NCI-H2029 treated with DMSO at 0.1 percent for 48 hours (cell line): ENCODE measurements around the gene ADCYAP1R1.

ENCODE experiments used
- DNase-seq: peaks from one replicate; lab custom pipeline; 2025; lab: John Stamatoyannopoulos, UW

The ADCYAP1R1 gene

DNA sequence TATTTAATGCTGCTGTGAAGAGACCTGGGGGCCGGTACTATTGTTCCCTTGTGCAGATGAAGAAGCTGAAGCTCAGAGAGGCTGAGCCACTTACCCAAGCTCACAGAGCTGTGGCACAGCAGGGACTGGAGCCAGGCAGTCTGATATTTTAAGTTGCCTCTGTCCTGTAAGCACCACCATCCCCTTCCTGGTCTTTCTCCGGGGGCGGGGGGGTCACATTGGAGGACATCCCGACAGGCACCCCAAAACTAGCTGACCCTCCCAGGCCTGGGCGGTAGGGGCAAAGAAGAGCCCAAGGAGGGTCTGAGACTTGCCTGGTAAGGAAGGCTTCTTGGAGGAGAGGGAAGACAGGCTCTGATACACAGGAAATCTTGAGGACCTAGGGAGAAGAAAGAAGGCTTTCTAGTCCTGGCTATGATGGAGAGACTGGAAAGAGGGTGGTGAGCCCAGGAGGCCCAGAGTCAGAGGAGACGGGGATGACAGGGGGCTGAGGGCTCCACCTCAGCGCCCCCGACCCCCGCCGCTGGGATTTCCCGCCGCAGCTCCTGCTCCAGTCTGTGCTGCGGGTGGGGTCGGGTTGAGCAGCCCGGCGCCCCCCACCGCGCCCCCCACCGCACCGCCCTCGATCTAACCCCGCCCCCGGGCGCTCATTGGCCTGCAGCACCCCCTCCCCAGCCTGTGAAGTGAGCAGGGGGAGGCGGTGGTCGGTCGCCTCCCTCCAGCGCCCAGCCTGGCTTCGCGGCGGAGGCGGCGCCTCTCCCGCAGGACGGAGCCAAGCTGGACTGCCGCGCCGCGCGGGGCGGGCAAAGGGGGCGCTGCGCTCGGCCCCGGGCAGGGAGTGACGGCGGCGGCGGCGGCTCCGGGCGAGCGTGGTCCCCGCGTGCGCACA is at the start of gene ADCYAP1R1:
Gene ADCYAP1R1 (plus strand): TSS at position 711 of the 889 bp plus-strand sequence. CDS start 10,957 bp downstream, outside the sequence.
- DNase-seq: no peak

DNA sequence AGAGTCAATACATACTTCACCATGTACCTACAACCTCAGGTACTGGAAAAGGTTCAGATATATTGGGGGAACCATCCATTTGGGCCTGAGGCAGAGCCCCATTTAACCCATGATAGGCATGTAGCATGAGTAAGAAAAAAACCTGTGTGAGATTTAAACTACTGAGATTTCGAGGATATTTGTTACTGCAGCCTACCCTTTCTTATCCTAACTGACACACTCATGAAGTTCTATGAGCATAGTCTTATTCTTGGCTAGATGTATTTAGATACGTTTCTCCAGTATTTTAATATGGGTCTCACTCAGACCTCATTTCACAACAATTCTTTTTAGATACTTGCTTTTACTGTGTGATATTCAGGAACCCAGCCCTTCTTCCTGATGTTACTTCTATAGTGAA is 49.0 kb upstream of the ADCYAP1R1 start:
- DNase-seq: no peak

DNA sequence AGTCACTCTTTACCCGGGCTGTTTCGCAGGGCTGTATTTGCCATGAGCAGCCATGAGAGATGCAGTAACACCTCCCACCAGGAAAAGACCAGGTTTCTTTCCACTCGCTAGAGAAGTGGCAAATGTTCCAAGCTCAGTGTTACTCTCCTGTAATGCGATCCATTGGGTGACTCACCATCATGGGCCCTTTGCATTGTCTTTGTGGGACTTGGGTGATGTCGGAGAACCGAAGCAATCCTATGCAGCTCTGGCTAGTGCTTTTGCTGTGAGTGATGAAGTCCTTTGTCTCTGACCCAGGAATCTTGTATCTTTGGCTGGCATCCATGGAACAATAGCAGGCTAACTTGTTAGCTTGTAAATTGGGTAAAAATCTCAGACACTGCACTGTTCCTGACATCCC is 48.4 kb upstream of the ADCYAP1R1 start:
- no peak for DNase-seq

DNA sequence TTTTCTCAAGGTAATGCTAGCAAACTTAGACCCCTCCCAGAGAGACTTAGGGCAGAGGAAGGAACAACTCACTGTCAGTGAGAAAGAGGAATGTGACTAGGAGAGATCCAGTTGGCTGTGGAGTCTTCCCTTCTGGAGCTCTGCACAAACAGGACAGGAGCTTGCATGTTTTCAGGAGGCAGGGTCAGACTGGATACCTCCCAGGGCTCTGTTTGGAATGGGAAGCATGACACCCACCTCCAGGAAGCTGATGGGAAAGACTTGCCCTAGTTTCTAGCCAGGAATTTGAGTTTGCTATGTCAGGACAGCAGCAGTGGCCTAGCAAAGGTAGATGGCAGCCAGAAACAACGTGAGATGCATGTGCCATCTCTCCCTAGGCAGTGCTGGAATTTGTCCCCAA is 47.7 kb upstream of the ADCYAP1R1 start:
- no peak for DNase-seq

DNA sequence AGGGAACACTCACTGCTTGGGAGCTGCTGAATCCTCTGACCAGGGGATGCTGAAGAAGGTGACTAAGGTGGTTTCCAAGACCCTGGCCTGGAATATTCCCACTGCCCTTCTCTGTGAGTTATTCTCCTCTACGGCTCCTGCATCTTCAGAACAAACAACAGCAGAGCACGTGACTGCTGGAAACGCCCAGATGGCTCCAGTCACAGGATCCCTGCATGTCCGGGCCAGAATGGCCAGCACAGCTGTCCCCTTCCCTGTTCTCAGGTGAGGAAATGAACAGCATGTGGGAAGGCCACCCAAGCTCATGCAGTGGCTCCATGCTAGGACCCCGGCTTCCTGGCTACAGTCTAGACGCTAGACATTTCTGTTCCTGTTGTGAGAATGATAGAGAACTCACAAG is 45.3 kb upstream of the ADCYAP1R1 start:
- DNase-seq: no peak

DNA sequence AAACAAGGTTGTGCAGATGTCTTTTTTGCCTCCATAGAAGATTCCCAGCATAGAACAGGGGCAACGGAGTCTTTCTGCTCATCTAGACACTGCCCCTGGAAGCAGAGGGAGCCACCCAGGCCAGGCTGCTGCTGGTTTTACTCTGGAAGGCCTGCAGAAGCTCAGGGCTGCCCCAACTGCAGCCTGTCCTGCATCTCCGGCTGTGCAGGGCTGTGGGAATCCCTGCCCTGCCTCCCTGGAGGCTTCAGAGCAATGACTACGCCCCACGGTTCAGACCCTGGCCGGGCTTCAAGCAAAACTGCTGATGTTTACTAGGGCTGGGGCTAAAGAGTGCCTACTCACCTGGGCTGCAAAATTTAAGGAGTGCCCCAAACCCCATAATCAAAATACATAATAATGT is 44.5 kb upstream of the ADCYAP1R1 start:
- DNase-seq: no peak

DNA sequence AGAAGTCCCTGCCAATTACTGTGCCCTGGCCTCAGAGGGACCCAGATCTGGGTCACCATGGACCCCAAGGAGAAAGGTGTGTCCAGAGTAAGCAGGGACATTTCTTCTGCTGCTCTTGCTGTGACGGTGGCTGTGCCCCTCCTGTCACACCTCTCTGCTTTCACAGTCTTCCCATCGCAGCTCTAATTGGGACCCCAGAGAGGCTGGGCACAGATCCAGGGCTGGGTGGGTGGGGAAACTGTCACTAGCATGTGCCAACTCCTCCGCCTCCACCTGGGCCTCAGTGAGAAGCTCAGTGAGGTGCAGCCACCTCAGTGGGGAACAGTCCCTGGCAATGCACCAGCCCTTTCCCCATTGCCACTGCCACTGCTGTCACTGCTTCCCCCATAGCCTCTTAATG is 37.3 kb upstream of the ADCYAP1R1 start:
- DNase-seq: no peak

DNA sequence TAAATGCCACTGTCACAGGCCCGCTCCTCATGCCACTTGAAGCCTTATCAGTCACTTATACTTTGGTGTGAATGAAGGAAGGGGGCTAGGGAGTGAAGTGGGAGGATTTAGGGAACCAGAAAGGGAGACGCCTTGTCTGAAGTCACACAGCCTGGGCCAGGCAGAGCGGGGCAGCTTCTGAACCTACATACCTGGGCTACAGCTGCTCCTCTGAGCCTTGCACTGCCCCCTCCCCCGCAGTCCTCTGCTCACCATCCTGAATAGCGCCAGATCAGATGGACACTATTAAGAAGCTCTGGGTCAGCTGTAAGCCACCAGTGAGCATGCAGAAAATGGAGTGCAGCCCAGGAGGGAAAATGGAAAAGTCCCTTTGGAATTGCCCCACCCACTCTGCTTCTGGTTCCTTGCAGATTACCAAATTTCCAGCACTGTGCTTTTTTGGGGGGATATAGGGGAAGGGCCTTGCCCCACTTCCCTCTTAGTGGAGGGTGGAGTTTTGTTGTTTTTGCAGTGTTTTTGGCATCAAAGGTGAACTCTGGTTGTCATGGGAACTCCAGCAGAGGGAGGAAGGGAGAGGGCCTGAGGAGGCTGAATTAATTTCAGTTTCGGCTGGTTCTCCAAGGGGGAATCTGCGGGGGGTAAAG is 35.0 kb upstream of the ADCYAP1R1 start:
- no peak for DNase-seq

DNA sequence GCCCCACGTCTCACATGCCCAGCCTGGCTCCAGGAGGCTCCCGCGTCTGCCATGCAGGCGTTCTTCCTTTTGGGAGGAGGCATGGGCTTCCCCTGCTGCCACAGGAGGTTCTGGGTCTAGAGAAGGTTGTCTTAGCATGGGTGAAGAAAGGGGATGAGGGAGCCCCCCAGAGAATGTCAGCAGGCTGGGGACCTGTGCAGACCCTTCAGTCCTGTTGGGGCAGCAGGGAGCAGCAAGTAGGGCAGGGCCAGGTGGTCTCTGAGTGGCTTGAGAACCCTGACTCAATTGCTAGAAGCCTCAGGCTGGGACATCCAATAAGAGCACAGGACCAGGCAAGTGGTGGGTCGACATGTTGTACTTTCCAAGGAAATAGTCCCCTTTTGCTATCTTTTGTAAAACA is 34.4 kb upstream of the ADCYAP1R1 start:
- no peak for DNase-seq

DNA sequence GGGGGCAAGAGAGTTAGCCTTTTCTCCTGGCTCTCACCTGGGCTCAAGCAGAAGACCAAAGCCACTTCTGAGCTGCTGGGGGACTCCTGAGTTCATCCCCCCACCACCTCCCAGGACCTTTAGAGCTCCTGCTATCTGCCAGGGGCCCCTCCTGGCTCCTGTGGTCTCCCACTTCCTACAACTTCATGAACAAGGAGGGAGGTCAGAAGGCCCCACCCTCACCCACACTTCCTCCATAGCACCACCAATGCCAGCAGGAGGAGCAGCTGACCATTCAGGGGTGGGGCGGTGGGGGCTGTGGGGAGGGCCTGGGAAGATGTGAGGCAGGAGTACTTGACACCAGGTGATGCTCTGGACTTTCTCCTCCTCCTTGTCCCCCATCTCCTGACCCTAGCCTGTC is 32.6 kb upstream of the ADCYAP1R1 start:
- DNase-seq: no peak

DNA sequence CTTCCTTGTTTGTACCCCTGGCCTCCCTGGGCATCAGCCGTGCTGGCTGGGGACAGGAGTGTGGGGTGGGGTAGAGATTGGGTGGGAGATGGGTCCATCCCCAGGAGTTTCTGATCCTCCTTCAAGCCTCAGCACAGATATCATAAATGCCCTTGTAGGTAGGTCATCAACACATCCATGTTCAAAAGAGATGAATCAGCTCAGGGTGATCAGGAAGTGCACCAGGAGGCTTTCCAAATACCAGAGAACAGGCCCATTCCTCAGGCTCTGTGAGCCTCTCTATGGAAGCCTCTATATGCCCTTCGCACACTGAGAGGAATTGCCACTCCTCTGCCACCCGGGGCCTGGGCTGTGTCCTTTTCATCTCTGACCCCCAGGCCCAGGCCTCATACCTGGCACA is 31.9 kb upstream of the ADCYAP1R1 start:
- no peak for DNase-seq

DNA sequence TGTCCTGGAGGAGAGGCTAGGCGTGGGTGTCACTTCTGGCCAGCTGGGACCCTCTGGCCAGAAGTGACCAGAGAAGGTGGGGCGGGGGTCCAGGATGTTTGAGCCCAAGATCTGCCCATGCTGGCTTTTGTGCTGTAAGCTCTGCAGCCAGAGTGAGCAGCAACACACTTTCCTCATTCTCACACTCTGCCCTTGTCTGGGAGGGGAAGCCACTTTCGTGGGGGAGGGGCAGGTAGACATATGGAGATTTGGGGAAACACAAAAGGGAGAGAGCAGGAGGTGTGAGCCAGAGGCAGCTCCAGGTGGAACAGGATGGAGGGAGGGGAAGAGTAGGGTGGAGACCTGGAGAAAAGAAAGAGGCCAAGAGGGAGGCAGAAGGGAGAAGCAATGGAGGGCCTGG is 31.5 kb upstream of the ADCYAP1R1 start:
- no peak for DNase-seq

DNA sequence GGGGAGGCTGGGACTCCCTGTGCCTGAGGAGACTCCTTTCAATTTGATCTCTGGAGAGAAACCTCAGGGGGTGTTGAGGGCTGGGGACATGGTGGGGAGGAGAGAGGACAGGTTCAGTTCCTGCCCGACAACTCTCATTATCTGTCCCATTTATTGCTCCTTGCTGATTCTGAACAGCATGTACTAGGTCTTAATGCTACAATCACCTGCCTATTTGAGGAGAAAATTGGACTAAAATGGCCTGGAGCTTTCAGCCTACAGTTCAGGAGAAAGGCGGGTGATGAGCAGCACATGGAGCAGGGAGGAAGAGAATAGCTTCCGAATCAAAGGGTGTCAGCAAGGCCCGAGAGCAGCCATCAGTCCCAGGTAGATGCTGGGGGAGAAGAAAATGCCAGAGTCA is 30.0 kb upstream of the ADCYAP1R1 start:
- no peak for DNase-seq

DNA sequence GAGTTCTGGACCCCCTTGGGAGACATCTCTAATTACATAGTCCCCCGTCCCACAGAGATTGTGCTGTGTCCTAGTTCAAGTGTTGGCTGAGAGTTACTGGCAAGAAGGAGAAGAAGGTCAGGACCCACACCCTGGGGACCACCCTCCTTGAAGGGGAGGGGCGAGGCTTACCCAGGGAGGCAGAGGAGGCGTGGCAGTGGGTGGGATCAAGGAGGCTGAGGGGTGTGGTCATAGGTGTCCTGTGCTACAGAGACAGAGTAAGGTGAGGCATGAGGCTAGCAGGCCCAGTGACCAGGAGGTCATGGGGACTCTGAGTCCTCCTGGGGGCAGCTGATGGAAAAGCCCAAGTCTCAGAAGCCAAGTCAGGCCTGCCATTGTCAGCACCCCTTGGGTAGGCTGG is 29.4 kb upstream of the ADCYAP1R1 start:
- DNase-seq: no peak

DNA sequence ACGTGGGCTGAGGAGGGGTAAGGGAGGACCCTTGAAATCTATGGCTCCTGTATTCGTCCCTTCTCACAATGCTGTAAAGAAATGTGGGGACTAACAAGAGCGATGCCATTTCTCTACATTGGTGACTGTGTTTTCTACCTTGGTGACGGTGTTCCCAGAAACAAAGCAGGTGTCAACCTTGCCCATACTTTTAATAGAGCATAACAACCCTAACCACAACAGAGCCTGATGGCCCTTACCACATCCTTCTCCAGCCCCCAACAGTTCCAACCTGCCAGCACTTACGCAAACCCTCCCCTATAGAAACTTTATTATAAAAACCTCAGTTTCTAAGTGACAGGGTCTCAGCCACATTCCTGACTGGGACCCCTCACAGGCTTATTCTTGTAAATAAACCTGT is 28.2 kb upstream of the ADCYAP1R1 start:
- no peak for DNase-seq

DNA sequence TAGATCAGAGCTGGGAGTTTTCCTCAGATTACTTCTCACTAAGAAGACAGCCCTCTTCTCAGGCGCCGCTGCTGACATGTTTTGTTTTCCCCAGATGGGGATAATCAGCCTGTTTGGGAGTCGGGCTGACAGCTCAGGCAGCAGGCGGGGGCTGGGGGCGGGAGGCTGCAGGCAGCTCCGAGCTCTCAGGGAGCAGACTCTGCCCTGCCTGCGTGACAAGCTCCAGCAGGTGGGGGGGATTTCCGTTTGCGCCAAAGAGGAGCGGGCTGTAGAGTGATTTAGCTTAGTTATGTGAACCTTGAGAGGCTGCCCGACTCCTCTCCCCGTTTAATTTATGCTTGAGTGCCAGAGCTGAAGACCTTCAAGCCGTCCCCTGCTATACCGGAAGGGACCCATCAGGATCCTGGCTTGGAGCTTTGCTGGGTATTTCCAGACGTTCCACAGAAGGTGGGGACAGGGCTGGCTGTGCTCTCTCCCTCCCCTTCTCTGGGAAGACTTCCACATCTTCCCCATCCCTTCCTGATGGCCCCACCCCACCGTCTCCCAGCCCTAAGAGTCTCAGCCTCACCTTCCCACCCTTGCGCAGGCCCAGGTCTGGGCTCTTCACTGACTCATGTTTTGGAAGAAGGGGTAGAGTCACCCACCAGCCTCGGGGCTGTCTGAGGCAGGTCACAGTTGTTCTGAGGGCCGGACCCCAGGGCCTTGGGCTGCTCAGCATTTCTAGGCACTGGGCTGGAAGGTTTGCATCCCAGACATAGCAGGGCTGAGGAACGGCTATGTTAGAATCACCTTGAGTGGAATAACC is 24.7 kb upstream of the ADCYAP1R1 start:
- DNase-seq: no peak

DNA sequence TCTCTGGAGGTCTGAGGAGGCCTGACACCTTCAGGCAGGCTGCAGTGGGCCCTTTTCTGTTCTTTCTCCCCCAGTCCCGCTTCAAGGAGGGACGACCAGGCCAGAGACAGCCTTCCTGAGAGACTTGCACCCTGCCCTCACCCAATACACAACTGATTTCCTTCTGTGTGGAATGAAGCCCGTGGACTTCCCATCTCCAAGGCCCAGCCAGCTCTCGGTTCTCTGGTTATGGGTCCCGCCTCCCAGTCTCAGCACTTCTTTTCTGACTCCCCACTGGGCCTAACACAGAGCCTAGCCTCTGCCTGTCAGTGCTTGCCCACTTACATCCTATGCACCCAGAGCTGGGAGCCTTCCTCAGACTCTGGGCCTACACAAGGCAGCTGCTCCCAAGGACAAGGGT is 24.1 kb upstream of the ADCYAP1R1 start:
- no peak for DNase-seq

DNA sequence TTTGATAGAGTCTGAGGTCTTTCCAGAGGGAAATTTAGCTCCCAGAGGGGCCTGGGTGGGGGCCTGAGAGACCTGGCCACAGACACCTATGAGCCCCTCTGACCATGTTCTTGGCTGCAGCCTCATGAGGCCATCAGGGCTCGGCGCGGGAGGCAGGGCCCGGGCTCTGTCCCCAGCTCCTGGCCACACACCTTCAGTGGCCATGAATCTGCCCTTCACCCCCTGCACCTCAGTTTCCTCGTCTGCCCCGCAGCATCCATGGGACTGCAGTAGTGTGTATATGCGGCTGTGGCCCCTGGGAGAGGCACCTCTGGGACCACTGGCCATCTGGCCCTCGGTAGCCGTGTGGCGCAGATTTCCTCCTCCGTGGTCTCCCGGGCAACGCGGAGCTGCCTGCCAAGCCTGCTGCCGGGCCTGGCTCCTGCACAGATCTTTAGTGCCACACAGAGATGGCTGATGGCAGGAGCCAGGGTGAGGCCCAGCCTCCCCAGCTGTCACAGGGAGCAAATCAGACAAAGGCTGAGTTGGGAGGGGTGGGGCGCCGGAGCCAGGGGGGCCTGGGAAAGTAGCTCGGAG is 23.6 kb upstream of the ADCYAP1R1 start:
- DNase-seq: no peak

DNA sequence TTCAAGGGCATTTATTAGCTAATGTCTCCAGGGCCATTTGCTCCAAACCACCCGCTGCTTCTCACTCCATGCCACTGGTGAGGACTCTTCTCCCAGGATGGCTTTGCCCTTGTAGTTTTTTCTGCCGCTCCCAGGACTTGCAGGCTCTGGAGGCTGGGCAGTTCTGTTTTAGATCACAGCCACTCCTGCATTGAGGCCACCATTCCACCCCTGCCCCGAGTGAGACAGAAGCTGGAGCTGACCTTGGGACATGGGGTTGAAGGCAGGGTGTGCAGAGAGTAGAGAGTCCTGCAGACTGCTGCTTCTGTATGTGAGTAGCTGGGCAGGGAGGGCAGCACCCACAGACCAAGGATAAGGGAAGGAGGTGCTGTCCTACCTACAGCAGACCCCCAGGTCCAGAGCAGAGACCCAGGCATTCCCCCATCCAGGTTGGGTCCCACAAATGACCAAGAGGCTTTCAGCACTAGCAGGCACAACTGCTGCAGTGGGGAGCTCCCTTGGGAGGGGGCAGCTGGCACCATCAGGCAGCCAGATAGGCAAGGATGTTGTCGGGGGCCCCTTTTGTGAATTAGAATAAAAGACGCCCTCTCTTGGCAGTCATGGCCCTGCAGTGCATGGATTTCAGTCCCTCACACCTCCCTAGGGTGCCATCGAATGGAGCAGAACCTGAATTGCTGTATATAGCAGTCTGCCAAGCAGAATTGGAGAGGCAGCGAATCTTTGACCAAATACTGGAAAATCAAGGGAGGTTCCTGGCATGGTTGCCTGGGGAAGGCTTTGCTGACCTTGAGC is 22.7 kb upstream of the ADCYAP1R1 start:
- no peak for DNase-seq

DNA sequence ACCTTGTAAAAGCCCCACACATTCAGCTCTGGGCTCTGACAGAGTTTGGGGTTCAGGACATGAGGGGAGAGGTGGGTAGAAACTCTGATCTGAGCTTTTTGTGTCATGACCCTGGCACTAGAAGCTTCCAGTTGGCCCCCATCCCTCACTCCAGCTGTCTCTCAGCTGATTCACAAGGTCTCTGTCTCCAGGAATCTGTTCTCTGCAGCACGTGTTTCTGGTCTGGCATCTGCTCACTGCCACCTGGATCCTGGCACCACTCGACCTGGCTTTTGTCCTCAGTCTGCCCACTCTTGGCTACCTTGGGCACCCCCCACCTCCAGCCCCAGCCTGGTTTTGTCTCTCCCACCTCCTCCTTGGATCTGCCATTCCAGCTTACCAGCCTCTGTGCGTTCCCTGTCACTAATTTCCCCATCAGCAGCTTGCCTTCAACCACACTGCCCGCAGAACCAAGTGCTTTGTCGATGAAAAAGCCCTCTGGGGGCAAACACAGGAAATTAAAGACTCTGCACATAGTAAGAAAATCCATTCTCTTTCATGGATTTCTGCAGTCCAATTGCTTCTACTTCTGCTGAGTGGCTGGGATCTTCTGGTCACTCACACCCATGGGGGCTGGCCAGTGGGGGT is 18.3 kb upstream of the ADCYAP1R1 start:
- no peak for DNase-seq

DNA sequence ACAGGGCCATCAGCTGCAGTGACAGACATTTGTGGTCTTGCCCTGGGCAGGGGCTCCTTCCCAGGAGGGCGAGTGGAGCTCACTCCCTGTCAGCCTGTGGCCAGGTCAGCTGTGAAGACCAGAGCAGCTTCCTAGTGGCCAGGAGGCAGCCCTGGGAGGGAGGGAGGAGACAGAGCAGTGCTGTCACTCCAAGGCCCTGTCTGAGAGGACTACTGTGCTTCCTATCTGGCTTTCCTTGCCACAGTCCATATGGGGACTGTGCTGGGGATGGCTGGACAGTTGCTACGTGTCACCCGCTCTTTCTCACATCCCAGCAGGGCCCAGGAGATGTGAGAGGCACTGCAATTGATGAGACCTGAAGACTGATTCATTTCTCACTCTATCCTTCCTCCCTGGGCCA is 15.2 kb upstream of the ADCYAP1R1 start:
- DNase-seq: no peak
